Adipocyte (in vitro differentiated cells): ENCODE data around the gene PCDHA1.
A peak's percentile ranks its signal among the peaks of the same experiment; 100 is the strongest.
"Not testable (repeated sequence)": the region's sequence is repeated elsewhere in the genome, so short reads cannot be mapped to it uniquely, and the experiment has no call there.

Source experiments
- DNase-seq: peaks from one replicate; pipeline ENCODE4 v3.0.0-alpha.2; 2015; ENCODE audit warnings: low read depth
- H3K27me3 ChIP-seq: replicated peaks from 2 replicates; pipeline ENCODE4 v1.7.0; 2013; ENCODE audit warnings: mild to moderate bottlenecking, low read length, moderate library complexity; ENCODE audit not compliant: control insufficient read depth, insufficient read depth
- H3K36me3 ChIP-seq: 2 replicates; pipeline ENCODE4 v1.7.0; 2013; ENCODE audit warnings: low read length, mild to moderate bottlenecking, moderate library complexity; ENCODE audit not compliant: control insufficient read depth, insufficient read depth, severe bottlenecking
- H3K4me1 ChIP-seq: 2 replicates; pipeline ENCODE4 v1.7.0; 2013; ENCODE audit warnings: mild to moderate bottlenecking, low read length, moderate library complexity; ENCODE audit not compliant: control insufficient read depth, insufficient read depth
- H3K4me3 ChIP-seq: 2 replicates; pipeline ENCODE4 v1.7.0; 2013; ENCODE audit warnings: mild to moderate bottlenecking, low read length, moderate library complexity
- H3K9ac ChIP-seq: 2 replicates; pipeline ENCODE4 v1.7.0; 2013; ENCODE audit warnings: mild to moderate bottlenecking, low read length, moderate library complexity
- H3K9me3 ChIP-seq: 2 replicates; pipeline ENCODE4 v1.7.0; 2013; ENCODE audit warnings: mild to moderate bottlenecking, low read length, moderate library complexity; ENCODE audit not compliant: control insufficient read depth

PCDHA1 gene

GRCh38 chr5:140821375-140822280 lies 35.7 kb downstream of the PCDHA1 start, which contains the start of gene PCDHA5:
Gene PCDHA5, plus strand, starts transcription at chr5:140821613.
- Histone ChIP-seq H3K4me3 (no peak within 1 kb of the TSS), H3K27me3 (no peaks in the 10 kb centered on the region), H3K9ac (no peak within 1 kb of the TSS), H3K36me3 (no peaks in the 10 kb centered on the region), H3K4me1 (no peaks in the 10 kb centered on the region), H3K9me3 (peaks cover 9% of the 10 kb centered on the region)
- peak; percentile 43 for DNase-seq

GRCh38 chr5:140822281-140822629 lies 36.3 kb downstream of the PCDHA1 start:
- Histone ChIP-seq H3K9ac (no peak overlapping the region), H3K36me3 (no peaks in the 10 kb centered on the region), H3K27me3 (no peaks in the 10 kb centered on the region), H3K4me3 (no peak overlapping the region), H3K9me3 (peaks cover 6% of the 10 kb centered on the region), H3K4me1 (no peaks in the 10 kb centered on the region)
- DNase-seq, result no peak

GRCh38 chr5:140822969-140823368 lies 37.0 kb downstream of the PCDHA1 start:
- not testable (repeated sequence) for H3K27me3 ChIP-seq, H3K36me3 ChIP-seq, H3K4me3 ChIP-seq, H3K4me1 ChIP-seq, H3K9me3 ChIP-seq, DNase-seq, H3K9ac ChIP-seq

GRCh38 chr5:140823475-140823874 lies 37.5 kb downstream of the PCDHA1 start:
- Histone ChIP-seq H3K9me3 (peaks cover 2% of the 10 kb centered on the region), H3K36me3 (no peaks in the 10 kb centered on the region), H3K9ac (no peak overlapping the region), H3K4me1 (no peaks in the 10 kb centered on the region), H3K4me3 (no peak overlapping the region), H3K27me3 (no peaks in the 10 kb centered on the region)
- no peak for DNase-seq

DNA sequence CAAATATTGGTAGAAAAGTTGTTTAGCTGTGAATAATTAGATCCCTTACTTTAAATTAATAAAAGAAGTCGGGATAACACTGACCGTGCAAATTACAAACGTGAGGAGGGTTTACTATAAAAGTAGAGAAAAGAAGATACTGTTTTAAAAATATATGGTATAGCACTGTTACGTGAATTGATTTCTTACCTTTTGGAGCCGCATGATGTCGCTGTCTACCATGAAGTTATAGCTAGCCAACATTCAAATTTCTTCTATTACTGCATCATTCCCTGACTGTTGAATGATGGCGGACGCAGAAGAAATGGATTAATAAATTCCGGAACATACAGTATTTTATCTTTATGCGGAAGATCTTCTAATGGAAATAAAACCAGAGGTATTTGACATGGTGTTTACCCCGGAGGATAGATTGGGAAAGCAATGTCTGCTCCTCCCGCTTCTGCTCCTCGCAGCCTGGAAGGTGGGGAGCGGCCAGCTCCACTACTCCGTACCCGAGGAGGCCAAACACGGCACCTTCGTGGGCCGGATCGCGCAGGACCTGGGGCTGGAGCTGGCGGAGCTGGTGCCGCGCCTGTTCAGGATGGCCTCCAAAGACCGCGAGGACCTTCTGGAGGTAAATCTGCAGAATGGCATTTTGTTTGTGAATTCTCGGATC lies 41.9 kb downstream of the PCDHA1 start, which contains the start of gene PCDHA6:
Gene PCDHA6 (plus strand): TSS at position 257 of the 658 bp plus-strand sequence. CDS start 132 bp downstream, at position 389.
- Histone ChIP-seq H3K9me3 (peaks cover 8% of the 10 kb centered on the region), H3K9ac (no peak within 1 kb of the TSS), H3K27me3 (no peaks in the 10 kb centered on the region), H3K4me3 (peak within 1 kb of the TSS; percentile 69), H3K4me1 (no peaks in the 10 kb centered on the region), H3K36me3 (no peaks in the 10 kb centered on the region)
- DNase-seq, result peak; percentile 28

DNA sequence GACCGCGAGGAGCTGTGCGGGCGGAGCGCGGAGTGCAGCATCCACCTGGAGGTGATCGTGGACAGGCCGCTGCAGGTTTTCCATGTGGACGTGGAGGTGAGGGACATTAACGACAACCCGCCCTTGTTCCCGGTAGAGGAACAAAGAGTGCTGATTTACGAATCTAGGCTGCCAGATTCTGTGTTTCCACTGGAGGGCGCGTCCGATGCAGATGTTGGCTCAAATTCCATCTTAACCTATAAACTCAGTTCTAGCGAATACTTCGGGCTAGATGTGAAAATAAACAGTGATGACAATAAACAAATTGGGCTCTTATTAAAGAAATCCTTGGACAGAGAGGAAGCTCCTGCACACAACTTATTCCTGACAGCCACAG lies 42.4 kb downstream of the PCDHA1 start:
- Histone ChIP-seq H3K27me3 (no peaks in the 10 kb centered on the region), H3K9ac (no peak overlapping the region), H3K4me3 (peak overlapping the region; percentile 69), H3K4me1 (no peaks in the 10 kb centered on the region), H3K9me3 (peaks cover 8% of the 10 kb centered on the region), H3K36me3 (no peaks in the 10 kb centered on the region)
- no peak for DNase-seq

DNA sequence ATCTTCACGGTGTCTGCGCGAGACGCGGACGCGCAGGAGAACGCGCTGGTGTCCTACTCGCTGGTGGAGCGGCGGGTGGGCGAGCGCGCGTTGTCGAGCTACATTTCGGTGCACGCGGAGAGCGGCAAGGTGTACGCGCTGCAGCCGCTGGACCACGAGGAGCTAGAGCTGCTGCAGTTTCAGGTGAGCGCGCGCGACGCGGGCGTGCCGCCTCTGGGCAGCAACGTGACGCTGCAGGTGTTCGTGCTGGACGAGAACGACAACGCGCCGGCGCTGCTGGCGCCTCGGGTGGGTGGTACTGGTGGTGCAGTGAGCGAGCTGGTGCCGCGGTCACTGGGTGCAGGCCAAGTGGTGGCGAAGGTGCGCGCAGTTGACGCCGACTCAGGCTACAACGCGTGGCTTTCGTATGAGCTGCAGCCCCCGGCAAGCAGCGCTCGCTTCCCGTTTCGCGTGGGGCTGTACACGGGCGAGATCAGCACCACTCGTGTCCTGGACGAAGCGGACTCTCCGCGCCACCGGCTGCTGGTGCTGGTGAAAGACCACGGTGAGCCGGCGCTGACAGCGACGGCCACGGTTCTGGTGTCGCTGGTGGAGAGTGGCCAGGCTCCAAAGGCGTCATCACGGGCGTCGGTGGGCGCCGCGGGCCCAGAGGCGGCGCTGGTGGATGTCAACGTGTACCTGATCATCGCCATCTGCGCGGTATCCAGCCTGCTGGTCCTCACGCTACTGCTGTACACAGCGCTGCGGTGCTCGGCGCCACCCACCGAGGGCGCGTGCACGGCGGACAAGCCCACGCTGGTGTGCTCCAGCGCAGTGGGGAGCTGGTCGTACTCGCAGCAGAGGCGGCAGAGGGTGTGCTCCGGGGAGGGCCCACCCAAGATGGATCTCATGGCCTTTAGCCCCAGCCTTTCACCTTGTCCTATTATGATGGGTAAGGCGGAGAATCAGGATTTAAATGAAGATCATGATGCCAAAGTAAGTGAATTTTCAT lies 43.9 kb downstream of the PCDHA1 start:
- not testable (repeated sequence) for H3K4me1 ChIP-seq, H3K9me3 ChIP-seq, H3K9ac ChIP-seq, H3K36me3 ChIP-seq, H3K27me3 ChIP-seq, H3K4me3 ChIP-seq, DNase-seq

- Histone ChIP-seq H3K36me3 (no peaks in the 10 kb centered on the region), H3K4me3 (peak within 1 kb of the TSS; percentile 71), H3K9me3 (peaks cover 7% of the 10 kb centered on the region), H3K4me1 (no peaks in the 10 kb centered on the region), H3K9ac (no peak within 1 kb of the TSS), H3K27me3 (no peaks in the 10 kb centered on the region)
- peak; percentile 30 for DNase-seq
Observed at GRCh38 chr5:140833993-140834392, 48.1 kb downstream of the PCDHA1 start, which contains the start of gene PCDHA7. Gene PCDHA7, plus strand, starts transcription at chr5:140834269. Its CDS starts 115 bp downstream, at chr5:140834384.

GRCh38 chr5:140834439-140835008 lies 48.6 kb downstream of the PCDHA1 start:
- not testable (repeated sequence) for H3K36me3 ChIP-seq, DNase-seq, H3K9ac ChIP-seq, H3K4me1 ChIP-seq, H3K9me3 ChIP-seq, H3K27me3 ChIP-seq
- peak overlapping the region; percentile 71 for H3K4me3 ChIP-seq

- H3K27me3 ChIP-seq, result no peaks in the 10 kb centered on the region
- H3K4me1 ChIP-seq, result no peaks in the 10 kb centered on the region
- no peak overlapping the region for H3K9ac ChIP-seq
- H3K4me3 ChIP-seq, result no peak overlapping the region
- no peak for DNase-seq
- peaks cover 6% of the 10 kb centered on the region for H3K9me3 ChIP-seq
- H3K36me3 ChIP-seq, result no peaks in the 10 kb centered on the region
Observed at GRCh38 chr5:140835622-140836510, 49.9 kb downstream of the PCDHA1 start.
